GM18909 (cell line): ENCODE measurements around the gene MYO1B.

Source experiments
- ATAC-seq: cut with Tn5 transposase; IDR thresholded peaks from one replicate; pipeline ENCODE4 v1.9.1; 2021; ENCODE audit warnings: mild to moderate bottlenecking; ENCODE audit not compliant: unreplicated experiment, poor library complexity

MYO1B gene

GRCh38 chr2:191255756-191256312 is 10.6 kb downstream of the MYO1B start:
- no peak for ATAC-seq

GRCh38 chr2:191257934-191258333 is 12.7 kb downstream of the MYO1B start:
- no peak for ATAC-seq

- ATAC-seq, result no peak
Measured at GRCh38 chr2:191258996-191259395, 13.8 kb downstream of the MYO1B start.

GRCh38 chr2:191262436-191262835 is 17.2 kb downstream of the MYO1B start:
- no peak for ATAC-seq

GRCh38 chr2:191263050-191263449 is 17.8 kb downstream of the MYO1B start:
- no peak for ATAC-seq

- ATAC-seq, result no peak
Measured at GRCh38 chr2:191264647-191265081, 19.5 kb downstream of the MYO1B start.

GRCh38 chr2:191265311-191266170 is 20.3 kb downstream of the MYO1B start:
- no peak for ATAC-seq

GRCh38 chr2:191266201-191266600 is 21.0 kb downstream of the MYO1B start:
- ATAC-seq, result no peak

- ATAC-seq, result no peak
Measured at GRCh38 chr2:191268596-191268995, 23.4 kb downstream of the MYO1B start.

GRCh38 chr2:191270306-191271161 is 25.3 kb downstream of the MYO1B start:
- no peak for ATAC-seq

GRCh38 chr2:191272064-191272463 is 26.9 kb downstream of the MYO1B start:
- ATAC-seq, result no peak

- no peak for ATAC-seq
Measured at GRCh38 chr2:191274413-191274815, 29.2 kb downstream of the MYO1B start.

GRCh38 chr2:191276792-191277465 is 31.7 kb downstream of the MYO1B start:
- no peak for ATAC-seq

- no peak for ATAC-seq
Measured at GRCh38 chr2:191280290-191280689, 35.1 kb downstream of the MYO1B start.

GRCh38 chr2:191280834-191281756 is 35.9 kb downstream of the MYO1B start:
- no peak for ATAC-seq

- no peak for ATAC-seq
Measured at GRCh38 chr2:191285252-191285651, 40.0 kb downstream of the MYO1B start.

- ATAC-seq, result no peak
Measured at GRCh38 chr2:191287820-191288219, 42.6 kb downstream of the MYO1B start.

- no peak for ATAC-seq
Measured at GRCh38 chr2:191289049-191289448, 43.8 kb downstream of the MYO1B start.

GRCh38 chr2:191291471-191291870 is 46.3 kb downstream of the MYO1B start:
- ATAC-seq, result no peak
